Measurements from ENCODE around the gene DIAPH3. TPM values are rescaled to one million over a fixed set of nuclear protein-coding genes. Genes with fewer than 3 reads are reported as not detected.

The DIAPH3 gene
- polyA plus RNA-seq, 1 donor from 2014 or later, result 0.37 TPM

- Histone ChIP-seq H3K4me2 (ENCODE audit: low read length) (no peak overlapping the region), H4K20me1 (ENCODE audit: insufficient read depth) (no peaks in the 10 kb centered on the region), H2AFZ (ENCODE audit: low read depth, low read length) (no peak overlapping the region), H3K9ac (ENCODE audit: low read length) (no peak overlapping the region), H3K9me2 (ENCODE audit: insufficient read depth, low read length) (no peaks in the 10 kb centered on the region), H3K27ac (ENCODE audit: low read length) (no peak overlapping the region), H3K4me3 (ENCODE audit: low read length) (no peak overlapping the region), H3K79me2 (replicated peaks; ENCODE audit: insufficient read depth, low read length) (no peaks in the 10 kb centered on the region), H3K9me3 (ENCODE audit: low read length) (no peaks in the 10 kb centered on the region), H3F3A (ENCODE audit: insufficient read depth, low read length, poor library complexity, severe bottlenecking) (no peaks in the 10 kb centered on the region), H3K27me3 (ENCODE audit: insufficient read depth, low read depth, low read length) (no peaks in the 10 kb centered on the region), H3K36me3 (ENCODE audit: insufficient read depth, low read length) (no peaks in the 10 kb centered on the region)
- TF ChIP-seq EZH2 (IDR thresholded peaks at IDR 0.05; ENCODE audit: borderline replicate concordance, insufficient read depth, low read length, poor library complexity, severe bottlenecking), result no peak
- TF ChIP-seq TAF1 (IDR thresholded peaks at IDR 0.05; ENCODE audit: low read depth), result no peak
- no peak for TF ChIP-seq SMC3 (conservative IDR thresholded peaks at IDR 0.05; ENCODE audit: poor library complexity)
- TF ChIP-seq MXI1 (conservative IDR thresholded peaks at IDR 0.05; ENCODE audit: poor library complexity, severe bottlenecking), result no peak
- TF ChIP-seq EP300 (conservative IDR thresholded peaks at IDR 0.05; ENCODE audit: poor library complexity, severe bottlenecking), result no peak
Observed at GRCh38 chr13:59806801-59807200, 356.9 kb downstream of the DIAPH3 start.

DNA sequence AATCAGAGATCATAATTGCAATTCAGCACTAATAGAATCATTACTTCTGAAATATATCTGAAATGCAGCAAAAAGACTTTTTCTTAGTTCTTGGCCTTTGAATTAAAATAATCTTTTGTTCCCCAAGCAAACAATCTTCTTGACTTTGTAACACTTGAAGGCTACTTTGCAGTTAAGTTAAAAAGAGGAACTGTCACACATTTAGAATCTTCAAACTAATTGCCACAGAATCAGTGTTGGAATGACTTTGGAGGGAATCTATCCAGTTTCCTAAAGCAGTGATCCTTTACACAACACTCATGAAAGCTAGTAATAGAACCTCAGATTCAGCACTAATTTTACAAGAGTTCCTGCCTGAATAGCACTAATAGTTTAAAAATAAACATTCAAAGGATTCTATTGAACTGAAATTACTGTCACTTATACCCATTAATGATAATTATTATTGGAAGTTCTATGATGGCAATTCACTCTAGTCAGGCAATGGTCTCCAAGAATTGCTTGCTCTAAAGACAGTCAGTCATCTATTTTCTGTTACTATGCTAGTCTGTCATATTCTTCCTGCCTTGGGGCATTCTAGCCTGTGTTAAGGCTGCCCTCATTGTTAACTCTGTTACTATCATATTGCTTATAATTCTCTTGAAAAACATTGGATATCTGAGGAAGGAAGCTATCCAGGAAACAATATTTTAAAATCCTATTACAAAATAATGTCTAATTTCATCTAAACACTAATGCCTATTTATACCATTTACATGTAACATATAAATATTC lies 362.4 kb downstream of the DIAPH3 start:
- Histone ChIP-seq H3K4me3 (ENCODE audit: low read length) (no peak overlapping the region), H3K27ac (ENCODE audit: low read length) (no peak overlapping the region), H3K9me2 (ENCODE audit: insufficient read depth, low read length) (no peaks in the 10 kb centered on the region), H3K9ac (ENCODE audit: low read length) (no peak overlapping the region), H4K20me1 (ENCODE audit: insufficient read depth) (no peaks in the 10 kb centered on the region), H3K79me2 (replicated peaks; ENCODE audit: insufficient read depth, low read length) (no peaks in the 10 kb centered on the region), H2AFZ (ENCODE audit: low read depth, low read length) (no peak overlapping the region), H3K9me3 (ENCODE audit: low read length) (no peaks in the 10 kb centered on the region), H3K27me3 (ENCODE audit: insufficient read depth, low read depth, low read length) (no peaks in the 10 kb centered on the region), H3K4me2 (ENCODE audit: low read length) (no peak overlapping the region), H3F3A (ENCODE audit: insufficient read depth, low read length, poor library complexity, severe bottlenecking) (no peaks in the 10 kb centered on the region), H3K36me3 (ENCODE audit: insufficient read depth, low read length) (no peaks in the 10 kb centered on the region)
- TF ChIP-seq SMC3 (conservative IDR thresholded peaks at IDR 0.05; ENCODE audit: poor library complexity) (no peak), TAF1 (IDR thresholded peaks at IDR 0.05; ENCODE audit: low read depth) (no peak), MXI1 (conservative IDR thresholded peaks at IDR 0.05; ENCODE audit: poor library complexity, severe bottlenecking) (no peak), RAD21 (conservative IDR thresholded peaks at IDR 0.05) (no peak), POLR2AphosphoS5 (IDR thresholded peaks at IDR 0.05) (no peak), EZH2 (IDR thresholded peaks at IDR 0.05; ENCODE audit: borderline replicate concordance, insufficient read depth, low read length, poor library complexity, severe bottlenecking) (no peak), EP300 (conservative IDR thresholded peaks at IDR 0.05; ENCODE audit: poor library complexity, severe bottlenecking) (no peak)
- TF ChIP-seq, protein P1, sequence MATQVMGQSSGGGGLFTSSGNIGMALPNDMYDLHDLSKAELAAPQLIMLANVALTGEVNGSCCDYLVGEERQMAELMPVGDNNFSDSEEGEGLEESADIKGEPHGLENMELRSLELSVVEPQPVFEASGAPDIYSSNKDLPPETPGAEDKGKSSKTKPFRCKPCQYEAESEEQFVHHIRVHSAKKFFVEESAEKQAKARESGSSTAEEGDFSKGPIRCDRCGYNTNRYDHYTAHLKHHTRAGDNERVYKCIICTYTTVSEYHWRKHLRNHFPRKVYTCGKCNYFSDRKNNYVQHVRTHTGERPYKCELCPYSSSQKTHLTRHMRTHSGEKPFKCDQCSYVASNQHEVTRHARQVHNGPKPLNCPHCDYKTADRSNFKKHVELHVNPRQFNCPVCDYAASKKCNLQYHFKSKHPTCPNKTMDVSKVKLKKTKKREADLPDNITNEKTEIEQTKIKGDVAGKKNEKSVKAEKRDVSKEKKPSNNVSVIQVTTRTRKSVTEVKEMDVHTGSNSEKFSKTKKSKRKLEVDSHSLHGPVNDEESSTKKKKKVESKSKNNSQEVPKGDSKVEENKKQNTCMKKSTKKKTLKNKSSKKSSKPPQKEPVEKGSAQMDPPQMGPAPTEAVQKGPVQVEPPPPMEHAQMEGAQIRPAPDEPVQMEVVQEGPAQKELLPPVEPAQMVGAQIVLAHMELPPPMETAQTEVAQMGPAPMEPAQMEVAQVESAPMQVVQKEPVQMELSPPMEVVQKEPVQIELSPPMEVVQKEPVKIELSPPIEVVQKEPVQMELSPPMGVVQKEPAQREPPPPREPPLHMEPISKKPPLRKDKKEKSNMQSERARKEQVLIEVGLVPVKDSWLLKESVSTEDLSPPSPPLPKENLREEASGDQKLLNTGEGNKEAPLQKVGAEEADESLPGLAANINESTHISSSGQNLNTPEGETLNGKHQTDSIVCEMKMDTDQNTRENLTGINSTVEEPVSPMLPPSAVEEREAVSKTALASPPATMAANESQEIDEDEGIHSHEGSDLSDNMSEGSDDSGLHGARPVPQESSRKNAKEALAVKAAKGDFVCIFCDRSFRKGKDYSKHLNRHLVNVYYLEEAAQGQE (IDR thresholded peaks at IDR 0.05; ENCODE audit: borderline replicate concordance), result no peak
- TF ChIP-seq, protein P2, sequence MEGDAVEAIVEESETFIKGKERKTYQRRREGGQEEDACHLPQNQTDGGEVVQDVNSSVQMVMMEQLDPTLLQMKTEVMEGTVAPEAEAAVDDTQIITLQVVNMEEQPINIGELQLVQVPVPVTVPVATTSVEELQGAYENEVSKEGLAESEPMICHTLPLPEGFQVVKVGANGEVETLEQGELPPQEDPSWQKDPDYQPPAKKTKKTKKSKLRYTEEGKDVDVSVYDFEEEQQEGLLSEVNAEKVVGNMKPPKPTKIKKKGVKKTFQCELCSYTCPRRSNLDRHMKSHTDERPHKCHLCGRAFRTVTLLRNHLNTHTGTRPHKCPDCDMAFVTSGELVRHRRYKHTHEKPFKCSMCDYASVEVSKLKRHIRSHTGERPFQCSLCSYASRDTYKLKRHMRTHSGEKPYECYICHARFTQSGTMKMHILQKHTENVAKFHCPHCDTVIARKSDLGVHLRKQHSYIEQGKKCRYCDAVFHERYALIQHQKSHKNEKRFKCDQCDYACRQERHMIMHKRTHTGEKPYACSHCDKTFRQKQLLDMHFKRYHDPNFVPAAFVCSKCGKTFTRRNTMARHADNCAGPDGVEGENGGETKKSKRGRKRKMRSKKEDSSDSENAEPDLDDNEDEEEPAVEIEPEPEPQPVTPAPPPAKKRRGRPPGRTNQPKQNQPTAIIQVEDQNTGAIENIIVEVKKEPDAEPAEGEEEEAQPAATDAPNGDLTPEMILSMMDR (IDR thresholded peaks at IDR 0.05; ENCODE audit: poor library complexity, severe bottlenecking), result no peak
